ENCODE measurements around the gene PRDX3.

Gene PRDX3

DNA sequence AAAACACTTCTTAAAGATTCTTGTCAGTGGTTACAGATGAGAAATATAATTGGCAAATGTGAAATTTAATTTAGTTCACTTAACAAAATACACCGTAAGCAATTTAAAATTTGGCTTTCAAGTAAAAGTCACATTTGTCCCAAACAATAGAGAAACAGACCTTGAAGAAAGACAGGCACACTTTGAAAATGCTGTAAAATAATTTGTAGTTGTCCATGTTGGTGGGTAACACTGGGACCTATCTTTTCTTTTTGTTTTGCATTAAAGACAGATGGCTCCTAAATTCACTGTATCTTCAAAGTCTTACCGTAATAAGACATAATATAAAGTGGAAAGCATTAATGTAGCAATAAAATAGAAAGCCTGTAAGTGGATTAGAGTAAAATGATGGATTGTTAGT is 32.0 kb upstream of the PRDX3 start:
- TF ChIP-seq, protein P1, sequence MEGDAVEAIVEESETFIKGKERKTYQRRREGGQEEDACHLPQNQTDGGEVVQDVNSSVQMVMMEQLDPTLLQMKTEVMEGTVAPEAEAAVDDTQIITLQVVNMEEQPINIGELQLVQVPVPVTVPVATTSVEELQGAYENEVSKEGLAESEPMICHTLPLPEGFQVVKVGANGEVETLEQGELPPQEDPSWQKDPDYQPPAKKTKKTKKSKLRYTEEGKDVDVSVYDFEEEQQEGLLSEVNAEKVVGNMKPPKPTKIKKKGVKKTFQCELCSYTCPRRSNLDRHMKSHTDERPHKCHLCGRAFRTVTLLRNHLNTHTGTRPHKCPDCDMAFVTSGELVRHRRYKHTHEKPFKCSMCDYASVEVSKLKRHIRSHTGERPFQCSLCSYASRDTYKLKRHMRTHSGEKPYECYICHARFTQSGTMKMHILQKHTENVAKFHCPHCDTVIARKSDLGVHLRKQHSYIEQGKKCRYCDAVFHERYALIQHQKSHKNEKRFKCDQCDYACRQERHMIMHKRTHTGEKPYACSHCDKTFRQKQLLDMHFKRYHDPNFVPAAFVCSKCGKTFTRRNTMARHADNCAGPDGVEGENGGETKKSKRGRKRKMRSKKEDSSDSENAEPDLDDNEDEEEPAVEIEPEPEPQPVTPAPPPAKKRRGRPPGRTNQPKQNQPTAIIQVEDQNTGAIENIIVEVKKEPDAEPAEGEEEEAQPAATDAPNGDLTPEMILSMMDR (IDR thresholded peaks at IDR 0.05) = no peak
- Histone ChIP-seq H3K4me3 (peak overlapping the region; percentile 94), H3K27ac (peak overlapping the region; percentile 91 to 93)
- no peak for DNase-seq (ENCODE audit: low spot score)

DNA sequence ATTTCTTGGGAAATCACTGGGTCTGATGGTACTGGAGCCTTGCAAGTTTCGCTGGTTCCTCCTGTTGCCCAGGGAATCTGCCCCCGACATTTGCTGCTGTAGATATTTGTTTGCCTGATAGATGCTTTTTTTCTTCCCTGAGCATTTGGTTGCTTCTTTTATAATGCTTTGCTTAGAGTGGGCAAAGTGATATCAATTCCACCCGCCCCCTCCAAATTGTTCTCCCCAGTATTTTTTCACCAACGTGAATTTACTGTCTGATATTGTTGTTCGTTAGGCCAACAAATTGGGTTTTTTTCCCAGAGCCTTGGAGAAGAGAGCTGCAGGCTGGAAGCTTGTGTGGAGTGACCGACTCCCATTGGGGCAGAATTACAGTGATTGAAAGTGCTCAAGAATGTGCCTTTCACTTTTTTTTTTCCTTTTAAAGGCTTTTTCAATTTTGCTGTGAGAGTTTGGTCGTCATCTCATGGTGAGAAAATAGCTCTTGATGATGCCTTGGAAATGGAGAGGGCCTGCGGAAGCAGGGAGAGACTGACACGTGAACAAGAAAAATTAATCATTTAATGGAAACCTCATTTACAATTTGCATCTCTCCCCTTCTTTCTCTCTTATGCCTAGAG is 31.2 kb upstream of the PRDX3 start:
- H3K4me3 ChIP-seq = peak overlapping the region; percentile 94
- DNase-seq (ENCODE audit: low spot score) = no peak
- TF ChIP-seq, protein P1 (IDR thresholded peaks at IDR 0.05) = no peak
- peak overlapping the region; percentile 91 to 93 for H3K27ac ChIP-seq

DNA sequence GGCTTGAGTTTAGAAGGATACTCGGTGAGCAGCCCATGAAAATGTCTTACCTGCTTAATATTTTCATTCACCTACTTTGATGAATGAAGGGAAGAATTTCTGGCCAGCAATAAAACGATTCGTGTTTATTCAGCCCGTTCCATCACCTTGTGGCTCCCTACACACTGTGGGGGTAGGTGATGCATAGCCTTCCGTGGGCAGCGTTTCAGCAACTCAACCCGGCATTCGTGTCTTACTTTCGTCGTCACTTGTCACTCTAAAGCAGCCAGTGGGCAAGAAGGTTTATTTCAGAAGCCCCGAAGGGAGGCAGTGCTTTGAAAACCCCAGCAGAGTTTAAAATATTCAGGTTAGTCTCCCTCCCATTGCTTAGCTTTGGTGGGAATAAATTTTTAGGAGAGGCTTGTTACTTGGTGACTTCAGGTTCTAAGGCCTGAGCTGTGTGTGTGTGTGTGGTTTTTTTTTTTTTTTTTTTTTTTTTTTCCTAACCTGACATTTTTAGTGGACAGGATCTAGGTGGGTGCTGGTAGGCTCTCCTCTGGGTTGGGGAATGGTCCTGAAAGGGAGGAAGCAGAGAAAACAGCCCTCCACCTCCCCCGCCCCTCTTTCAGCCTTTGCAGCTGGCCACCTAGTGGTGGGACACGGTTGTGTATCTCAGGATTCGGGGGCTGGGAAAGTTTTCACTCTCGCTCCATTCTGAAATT is 30.6 kb upstream of the PRDX3 start:
- TF ChIP-seq, protein P1 (IDR thresholded peaks at IDR 0.05) = peak; percentile 77
- peak; percentile 81 for DNase-seq (ENCODE audit: low spot score)
- Histone ChIP-seq H3K27ac (peak overlapping the region; percentile 91 to 93), H3K4me3 (peak overlapping the region; percentile 94)

DNA sequence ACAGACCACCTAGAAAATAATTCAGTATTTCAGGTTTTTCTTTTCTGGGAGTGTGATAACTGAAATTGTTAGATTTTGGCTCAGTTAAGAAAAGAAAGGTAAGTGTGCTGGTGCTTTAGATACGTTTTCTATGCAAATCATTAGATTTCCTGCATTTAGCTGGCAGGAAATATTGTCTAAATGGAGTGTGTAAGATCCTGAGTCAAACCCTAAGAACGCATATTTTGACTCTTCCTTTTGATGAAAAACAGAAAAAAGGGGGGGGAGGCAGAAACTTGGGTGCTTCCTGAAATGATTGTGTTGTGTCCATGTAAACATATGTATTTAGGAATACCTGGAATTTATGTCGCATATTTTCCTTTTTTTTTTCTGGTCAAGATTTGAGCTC is 29.9 kb upstream of the PRDX3 start:
- no peak for DNase-seq (ENCODE audit: low spot score)
- Histone ChIP-seq H3K27ac (peak overlapping the region; percentile 91 to 93), H3K4me3 (peak overlapping the region; percentile 94)
- TF ChIP-seq, protein P1 (IDR thresholded peaks at IDR 0.05) = no peak

DNA sequence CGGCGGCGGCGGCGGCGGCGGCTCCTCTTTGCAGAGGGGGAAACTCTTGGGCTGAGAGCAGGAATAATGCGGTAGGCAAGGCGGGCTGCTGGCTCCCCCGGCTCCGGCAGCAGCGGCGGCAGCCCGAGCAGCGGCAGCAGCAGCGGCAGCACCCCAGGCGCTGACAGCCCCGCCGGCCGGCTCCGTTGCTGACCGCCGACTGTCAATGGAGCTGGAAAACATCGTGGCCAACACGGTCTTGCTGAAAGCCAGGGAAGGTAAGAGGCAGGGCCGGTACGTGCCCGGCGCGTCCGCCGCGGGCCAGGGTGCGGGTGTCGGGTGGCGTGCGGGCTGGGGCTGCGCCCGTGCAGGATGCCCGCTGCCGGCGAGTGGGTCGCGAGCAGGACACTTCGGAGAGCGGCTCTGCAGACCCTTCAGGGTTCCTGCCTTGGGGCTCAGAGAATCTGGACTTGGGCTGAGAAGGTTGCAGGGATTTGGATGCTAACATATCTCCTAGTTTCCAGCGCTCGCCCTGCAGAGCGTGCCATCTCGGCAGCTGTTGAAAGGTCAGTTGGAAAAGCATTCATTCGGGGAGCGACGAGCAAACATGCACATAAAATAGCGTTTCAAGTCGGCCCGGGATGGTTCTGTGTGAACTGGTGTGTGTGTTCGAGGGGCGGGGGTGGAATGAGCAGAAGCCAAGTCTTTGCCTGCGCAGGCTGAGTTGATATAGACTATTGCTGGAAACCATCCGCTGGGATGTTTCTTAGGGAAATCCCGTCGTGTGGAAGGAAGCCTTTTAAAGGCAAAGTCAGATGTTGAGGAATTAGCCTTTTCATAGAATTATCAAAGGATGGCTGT is 29.3 kb upstream of the PRDX3 start:
- DNase-seq (ENCODE audit: low spot score) = peak; percentile 82
- TF ChIP-seq, protein P1 (IDR thresholded peaks at IDR 0.05) = no peak

DNA sequence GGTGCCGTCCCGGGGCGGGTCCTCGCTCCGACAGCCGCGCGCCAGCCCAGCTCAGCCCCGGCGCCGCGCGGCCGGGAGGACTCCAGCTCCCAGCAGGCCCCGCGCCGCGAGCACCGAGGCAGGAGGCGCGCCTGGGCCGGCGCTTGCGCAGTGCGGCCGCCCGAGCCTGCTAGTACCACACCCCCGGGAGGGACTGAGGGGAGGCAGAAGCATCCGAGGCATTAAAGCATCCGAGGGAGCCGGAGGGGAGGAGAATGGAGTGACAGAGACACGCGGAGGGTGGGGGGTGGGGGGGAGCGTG is 28.7 kb upstream of the PRDX3 start, which contains the start of gene GRK5:
GRK5 (plus strand) TSS at position 206 of the 301 bp plus-strand sequence. CDS start 347 bp downstream, outside the sequence.
- peak within 1 kb of the TSS; percentile 93 to 95 for H3K27ac ChIP-seq
- TF ChIP-seq, protein P1 (IDR thresholded peaks at IDR 0.05) = no peak
- peak; percentile 98 for DNase-seq (ENCODE audit: low spot score)
- peak within 1 kb of the TSS; percentile 94 for H3K4me3 ChIP-seq

More for the DNA sequence above, 29.3 kb upstream of the PRDX3 start:
- peak overlapping the region; percentile 94 for H3K4me3 ChIP-seq
- H3K27ac ChIP-seq = peak overlapping the region; percentile 91 to 93
